A549 (cell line): ENCODE data around the gene CPNE1. TPM values are rescaled to one million over a fixed set of nuclear protein-coding genes. Genes with fewer than 3 reads are reported as not detected.

Experiments
- polyA plus RNA-seq, 4 experiments: library from polyadenylated mRNA; depleted of rRNA in 3 of 4; stranded (reverse); fragments of >200 nt; fragmentation: RNase III in 1 of 4; extraction: RNeasy Plus Mini Kit Qiagen cat#74134 plus additional on column Dnase treatment in 1 of 4; gene quantifications; 2 replicates in 3 of 4; 3 replicates in 1 of 4; pipeline ENCODE4 v1.2.3, GENCODE V29; 2011 to 2017
- small RNA-seq, 6 experiments: library from RNA; depleted of rRNA; stranded (forward); fragments of <200 nt; gene quantifications; one replicate each; pipeline ENCODE3, GENCODE V24; 2012

The CPNE1 gene
- polyA plus RNA-seq, 2 of the 4 experiments (the other 2 are of a cell fraction) = 199 to 244 TPM

Small RNA genes lying within 50 kb of the gene (small RNA-seq; reads per million reads assigned to genes)
- gene RNU6-759P = 0 to 0.43 (median 0.08) reads per million in 6 experiments
- gene RPL37P1 = 0 reads per million in 6 experiments

Other genes starting within 250 kb of the CPNE1 start
- not detected in 2 replicates for gene GDF5, start 226.7 kb downstream of the CPNE1 start, polyA plus RNA-seq (2011; rRNA removed)
- not detected in 3 replicates for gene GDF5, start 226.7 kb downstream of the CPNE1 start, polyA plus RNA-seq (2017; fragmentation: RNase III; extraction: RNeasy Plus Mini Kit Qiagen cat#74134 plus additional on column Dnase treatment)
- 13.8 and 16.2 TPM in 2 replicates for gene CEP250, start 209.3 kb downstream of the CPNE1 start, polyA plus RNA-seq (2011; rRNA removed)
- gene CEP250, start 209.3 kb downstream of the CPNE1 start, polyA plus RNA-seq (2017; fragmentation: RNase III; extraction: RNeasy Plus Mini Kit Qiagen cat#74134 plus additional on column Dnase treatment) = 19.6 to 20.7 TPM (median 20.5 TPM) in 3 replicates
- gene C20orf173, start 135.2 kb downstream of the CPNE1 start, polyA plus RNA-seq (2011; rRNA removed) = not detected in 2 replicates
- gene C20orf173, start 135.2 kb downstream of the CPNE1 start, polyA plus RNA-seq (2017; fragmentation: RNase III; extraction: RNeasy Plus Mini Kit Qiagen cat#74134 plus additional on column Dnase treatment) = not detected in 3 replicates
- 343 and 379 TPM in 2 replicates for gene ERGIC3, start 122.8 kb downstream of the CPNE1 start, polyA plus RNA-seq (2011; rRNA removed)
- 228 to 252 TPM (median 239 TPM) in 3 replicates for gene ERGIC3, start 122.8 kb downstream of the CPNE1 start, polyA plus RNA-seq (2017; fragmentation: RNase III; extraction: RNeasy Plus Mini Kit Qiagen cat#74134 plus additional on column Dnase treatment)
- gene SPAG4, start 49.1 kb downstream of the CPNE1 start, polyA plus RNA-seq (2011; rRNA removed) = 5.0 and 7.9 TPM in 2 replicates
- 2.6 to 4.6 TPM (median 4.4 TPM) in 3 replicates for gene SPAG4, start 49.1 kb downstream of the CPNE1 start, polyA plus RNA-seq (2017; fragmentation: RNase III; extraction: RNeasy Plus Mini Kit Qiagen cat#74134 plus additional on column Dnase treatment)
- gene RBM12, start within 50 bp of the CPNE1 start, polyA plus RNA-seq (2011; rRNA removed) = 92.9 and 119 TPM in 2 replicates
- gene RBM12, start within 50 bp of the CPNE1 start, polyA plus RNA-seq (2017; fragmentation: RNase III; extraction: RNeasy Plus Mini Kit Qiagen cat#74134 plus additional on column Dnase treatment) = 49.0 to 50.9 TPM (median 49.9 TPM) in 3 replicates
- gene NFS1, start 34.5 kb upstream of the CPNE1 start, polyA plus RNA-seq (2011; rRNA removed) = 50.5 and 72.0 TPM in 2 replicates
- gene NFS1, start 34.5 kb upstream of the CPNE1 start, polyA plus RNA-seq (2017; fragmentation: RNase III; extraction: RNeasy Plus Mini Kit Qiagen cat#74134 plus additional on column Dnase treatment) = 39.2 to 44.0 TPM (median 39.5 TPM) in 3 replicates
- 201 and 204 TPM in 2 replicates for gene ROMO1, start 34.5 kb upstream of the CPNE1 start, polyA plus RNA-seq (2011; rRNA removed)
- gene ROMO1, start 34.5 kb upstream of the CPNE1 start, polyA plus RNA-seq (2017; fragmentation: RNase III; extraction: RNeasy Plus Mini Kit Qiagen cat#74134 plus additional on column Dnase treatment) = 365 to 430 TPM (median 425 TPM) in 3 replicates
- gene RBM39, start 77.4 kb upstream of the CPNE1 start, polyA plus RNA-seq (2011; rRNA removed) = 127 and 264 TPM in 2 replicates
- gene RBM39, start 77.4 kb upstream of the CPNE1 start, polyA plus RNA-seq (2017; fragmentation: RNase III; extraction: RNeasy Plus Mini Kit Qiagen cat#74134 plus additional on column Dnase treatment) = 199 to 212 TPM (median 201 TPM) in 3 replicates
- 27.9 and 32.8 TPM in 2 replicates for gene PHF20, start 107.1 kb upstream of the CPNE1 start, polyA plus RNA-seq (2011; rRNA removed)
- gene PHF20, start 107.1 kb upstream of the CPNE1 start, polyA plus RNA-seq (2017; fragmentation: RNase III; extraction: RNeasy Plus Mini Kit Qiagen cat#74134 plus additional on column Dnase treatment) = 23.8 to 24.9 TPM (median 24.0 TPM) in 3 replicates